Kidney (tissue), 14 donors: ENCODE results near the gene GP1BA. TPM values are rescaled to one million over a fixed set of nuclear protein-coding genes. Genes with fewer than 3 reads are reported as not detected.

Experiments
- DNase-seq, 5 donors: peaks; one replicate each; pipeline ENCODE4 v3.0.0-alpha.2; 2013 to 2020
- FAIRE-seq: peaks from 2 replicates; lab custom pipeline; 2012; peaks lifted over from hg19 to GRCh38; lab: Jason Lieb, UNC
- H3K27ac ChIP-seq, 2 donors: one replicate each; pipeline ENCODE4 v1.7.0; 2013; ENCODE audit warnings: low read depth in 2 of 2, low read length in 2 of 2, inconsistent platforms in 1 of 2
- H3K27me3 ChIP-seq: one replicate; pipeline ENCODE4 v1.7.1; 2013; ENCODE audit warnings: low read length, inconsistent platforms; ENCODE audit not compliant: control insufficient read depth, insufficient read depth
- H3K36me3 ChIP-seq, 3 donors: one replicate each; pipeline versions ENCODE4 v1.7.0 to v1.7.1; 2013; ENCODE audit warnings: low read length in 3 of 3, control low read depth in 1 of 3, inconsistent platforms in 1 of 3; ENCODE audit not compliant: insufficient read depth in 3 of 3, control insufficient read depth in 2 of 3
- H3K4me1 ChIP-seq, 3 donors: one replicate each; pipeline versions ENCODE4 v1.7.0 to v1.7.1; 2013; ENCODE audit warnings: low read length in 3 of 3, inconsistent platforms in 1 of 3, low read depth in 1 of 3; ENCODE audit not compliant: control insufficient read depth in 2 of 3, insufficient read depth in 2 of 3
- H3K4me3 ChIP-seq, 3 donors: one replicate each; pipeline versions ENCODE4 v1.7.0 to v1.8.1; 2013; ENCODE audit warnings: low read length in 3 of 3, control low read depth in 1 of 3, inconsistent platforms in 1 of 3
- H3K9ac ChIP-seq, 3 donors: one replicate each; pipeline versions ENCODE4 v1.7.0 to v1.7.1; 2013; ENCODE audit warnings: low read length in 3 of 3, control low read depth in 1 of 3, inconsistent platforms in 1 of 3
- H3K9me3 ChIP-seq, 3 donors: one replicate each; pipeline versions ENCODE4 v1.7.0 to v1.7.1; 2013; ENCODE audit warnings: low read length in 3 of 3, control low read depth in 1 of 3, inconsistent platforms in 1 of 3; ENCODE audit not compliant: control insufficient read depth in 2 of 3, insufficient read depth in 1 of 3
- CTCF ChIP-seq: IDR thresholded peaks from 3 replicates; pipeline ENCODE4 v1.5.1; 2012; ENCODE audit warnings: mild to moderate bottlenecking, moderate library complexity, borderline replicate concordance; ENCODE audit not compliant: insufficient read depth; ENCODE audit errors: extremely low read depth
- intact Hi-C: fragments of 100-400 bp; cut with DNase I; formaldehyde crosslinking; loops from one replicate; pipeline ENCODE4 v1.11.1; 2022
- polyA plus RNA-seq: library from polyadenylated mRNA; stranded (reverse); fragments of 350-450 nt; fragmentation: Illumina TruSeq; extraction: RNeasy Lipid Tissue Mini Kit (QIAGEN cat#74804); gene quantifications from one replicate; pipeline ENCODE4 v1.2.3, GENCODE V29; 2014; ENCODE audit warnings: low read depth, low replicate concordance; ENCODE audit not compliant: insufficient read depth
- total RNA-seq: library from RNA; stranded (reverse); fragmentation: NEBNext Ultra II Directional; extraction: Animal tissue kit (Norgen Biotek cat#: 25700); gene quantifications from one replicate; pipeline ENCODE4 v1.2.1, GENCODE V29; 2021
- donor health status: control.
- donor health status: control.
- donor health status: control.
- donor health status: control.
- donor health status: control.
- donor health status: DM: yes; HTN: yes; CAD: no.
- donor health status: Normal renal cell carcinoma (clear cell type).

Gene GP1BA
- total and polyA plus RNA-seq, 2 donors from 2014 or later: not detected

GRCh38 chr17:4950075-4950745, 18.1 kb downstream of the GP1BA start:
- TF ChIP-seq CTCF: no peak
- DNase-seq: peak in 3 of 5 donors; percentile 78 to 92 (median 79)

GRCh38 chr17:4950746-4951204, 18.7 kb downstream of the GP1BA start, which contains the start of gene ENO3:
Gene ENO3, plus strand, starts transcription at chr17:4951119. Its CDS starts 711 bp downstream, at chr17:4951830.
- Histone ChIP-seq H3K4me3 (peak within 1 kb of the TSS; percentile 18 to 64 (median 62)), H3K9ac (peak within 1 kb of the TSS in 2 of 3 donors; percentile 77 to 80), H3K9me3 (no peaks in the 10 kb centered on the region), H3K27ac (peak within 1 kb of the TSS; percentile 91 to 97), H3K36me3 (peaks cover 2 to 8% (median 4%) of the 10 kb centered on the region in 3 donors), H3K4me1 (peaks cover 0 to 19% (median 14%) of the 10 kb centered on the region in 3 donors), H3K27me3 (no peaks in the 10 kb centered on the region)
- peak in 2 of 5 donors; percentile 51 to 81 for DNase-seq
- FAIRE-seq: no peak
- intact Hi-C loops: no loop called here
- TF ChIP-seq CTCF: no peak

More at GRCh38 chr17:4950075-4950745, 18.1 kb downstream of the GP1BA start:
- H3K4me1 ChIP-seq: peaks cover 0 to 24% (median 14%) of the 10 kb centered on the region in 3 donors
- no peaks in the 10 kb centered on the region for H3K9me3 ChIP-seq
- H3K27ac ChIP-seq: peak overlapping the region; percentile 91 to 97
- H3K4me3 ChIP-seq: peak overlapping the region; percentile 12 to 64 (median 62)
- peaks cover 3 to 8% (median 5%) of the 10 kb centered on the region in 3 donors for H3K36me3 ChIP-seq
- FAIRE-seq: no peak
- no peaks in the 10 kb centered on the region for H3K27me3 ChIP-seq
- peak overlapping the region in 2 of 3 donors; percentile 77 to 80 for H3K9ac ChIP-seq
- intact Hi-C loops: no loop called here

GRCh38 chr17:4951486-4951885, 19.4 kb downstream of the GP1BA start:
- Histone ChIP-seq H3K27me3 (no peaks in the 10 kb centered on the region), H3K9me3 (no peaks in the 10 kb centered on the region), H3K4me3 (no peak overlapping the region), H3K4me1 (peaks cover 0 to 15% (median 10%) of the 10 kb centered on the region in 3 donors), H3K27ac (no peak overlapping the region), H3K9ac (no peak overlapping the region), H3K36me3 (peaks cover 0 to 3% (median 0%) of the 10 kb centered on the region in 3 donors)
- DNase-seq (no peak), FAIRE-seq (no peak)
- intact Hi-C loops: no loop called here
- no peak for TF ChIP-seq CTCF
